ENCODE data around the gene PDSS1.
A peak's percentile ranks its signal among the peaks of the same experiment; 100 is the strongest.
"Not testable (repeated sequence)": the region's sequence is repeated elsewhere in the genome, so short reads cannot be mapped to it uniquely, and the experiment has no call there.

The PDSS1 gene

DNA sequence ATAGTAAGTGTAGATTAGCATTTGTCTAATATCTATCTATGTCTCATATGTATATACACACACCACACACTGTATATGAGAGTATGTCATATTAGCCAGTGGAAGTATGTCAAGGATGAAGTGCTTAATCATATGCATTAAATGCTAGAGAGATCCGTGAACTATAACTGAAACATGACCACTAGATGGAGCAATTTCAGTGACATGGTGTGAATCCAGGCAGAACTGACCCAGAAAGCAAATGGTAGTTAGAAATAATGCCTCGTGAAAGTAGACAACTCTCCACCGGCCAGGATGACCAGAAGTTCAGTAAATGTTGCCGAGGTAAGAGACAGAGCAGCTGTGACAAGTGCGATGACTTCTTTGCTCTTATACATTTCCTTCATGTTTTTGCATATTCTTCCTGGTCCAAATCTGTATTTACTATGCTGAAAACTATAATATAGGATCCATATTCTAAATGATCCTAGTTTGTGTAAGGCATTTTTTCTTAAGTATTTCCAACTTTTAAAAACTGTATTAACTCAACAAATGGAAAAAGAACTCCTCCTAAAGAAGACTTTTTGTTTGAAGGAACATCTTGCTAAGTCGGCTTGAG is 12.7 kb upstream of the PDSS1 start:
- not testable (repeated sequence) for H3K4me1 ChIP-seq (ENCODE audit: insufficient read depth, low read length); H3K9me3 ChIP-seq (ENCODE audit: low read length); H3K36me3 ChIP-seq (ENCODE audit: insufficient read depth, low read length); H3K27me3 ChIP-seq (ENCODE audit: insufficient read depth, low read length); H3K4me3 ChIP-seq (ENCODE audit: low read length); H2AFZ ChIP-seq (ENCODE audit: low read depth, low read length)

DNA sequence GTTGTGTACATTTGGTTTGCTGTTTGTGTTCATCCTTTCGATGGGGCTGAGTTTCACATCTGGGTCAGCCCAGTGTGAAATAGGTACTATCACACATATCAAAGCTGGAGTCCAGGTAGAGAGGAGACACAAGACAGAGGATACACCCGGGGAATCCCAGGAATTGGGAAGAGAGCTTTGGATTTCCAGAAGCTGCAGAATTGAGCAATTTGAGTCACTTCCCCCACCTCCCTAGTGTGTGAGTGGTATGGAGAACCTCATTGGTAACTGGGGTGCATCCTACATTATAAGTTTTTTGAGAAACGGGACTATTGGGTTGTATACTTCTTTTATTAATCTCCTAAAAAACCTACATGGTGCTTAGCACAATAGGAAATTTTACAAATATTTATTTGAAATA is 12.1 kb upstream of the PDSS1 start:
- no peak overlapping the region for H2AFZ ChIP-seq (ENCODE audit: low read depth, low read length)
- H3K27me3 ChIP-seq (ENCODE audit: insufficient read depth, low read length): no peaks in the 10 kb centered on the region

DNA sequence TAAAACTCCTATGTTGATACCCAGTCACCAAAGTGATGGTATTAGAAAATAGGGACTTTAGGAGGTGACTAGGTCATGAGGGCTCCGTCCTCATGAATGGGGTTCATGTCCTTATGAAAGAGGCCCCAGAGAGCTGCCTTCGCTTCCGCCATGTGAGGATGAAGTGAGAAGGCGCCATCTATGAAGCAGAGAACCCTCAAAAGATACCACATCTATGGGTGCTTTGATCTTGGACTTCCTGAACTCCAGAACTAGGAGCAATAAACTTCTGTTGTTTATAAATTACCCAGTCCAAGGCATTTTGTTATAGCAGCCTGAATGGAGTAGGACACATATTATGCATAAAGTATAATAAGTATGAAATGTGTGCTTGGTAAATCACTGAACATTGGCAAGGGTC is 8.1 kb upstream of the PDSS1 start:
- no peaks in the 10 kb centered on the region for H3K4me1 ChIP-seq (ENCODE audit: insufficient read depth, low read length)
- no peaks in the 10 kb centered on the region for H3K27me3 ChIP-seq (ENCODE audit: insufficient read depth, low read length)
- no peaks in the 10 kb centered on the region for H3K36me3 ChIP-seq (ENCODE audit: insufficient read depth, low read length)
- H2AFZ ChIP-seq (ENCODE audit: low read depth, low read length): no peak overlapping the region
- H3K4me3 ChIP-seq (ENCODE audit: low read length): no peak overlapping the region
- H3K9me3 ChIP-seq (ENCODE audit: low read length): no peaks in the 10 kb centered on the region

More for the DNA sequence above, 12.1 kb upstream of the PDSS1 start:
- Histone ChIP-seq H3K4me3 (ENCODE audit: low read length) (no peak overlapping the region), H3K9me3 (ENCODE audit: low read length) (no peaks in the 10 kb centered on the region), H3K36me3 (ENCODE audit: insufficient read depth, low read length) (no peaks in the 10 kb centered on the region), H3K4me1 (ENCODE audit: insufficient read depth, low read length) (no peaks in the 10 kb centered on the region)

DNA sequence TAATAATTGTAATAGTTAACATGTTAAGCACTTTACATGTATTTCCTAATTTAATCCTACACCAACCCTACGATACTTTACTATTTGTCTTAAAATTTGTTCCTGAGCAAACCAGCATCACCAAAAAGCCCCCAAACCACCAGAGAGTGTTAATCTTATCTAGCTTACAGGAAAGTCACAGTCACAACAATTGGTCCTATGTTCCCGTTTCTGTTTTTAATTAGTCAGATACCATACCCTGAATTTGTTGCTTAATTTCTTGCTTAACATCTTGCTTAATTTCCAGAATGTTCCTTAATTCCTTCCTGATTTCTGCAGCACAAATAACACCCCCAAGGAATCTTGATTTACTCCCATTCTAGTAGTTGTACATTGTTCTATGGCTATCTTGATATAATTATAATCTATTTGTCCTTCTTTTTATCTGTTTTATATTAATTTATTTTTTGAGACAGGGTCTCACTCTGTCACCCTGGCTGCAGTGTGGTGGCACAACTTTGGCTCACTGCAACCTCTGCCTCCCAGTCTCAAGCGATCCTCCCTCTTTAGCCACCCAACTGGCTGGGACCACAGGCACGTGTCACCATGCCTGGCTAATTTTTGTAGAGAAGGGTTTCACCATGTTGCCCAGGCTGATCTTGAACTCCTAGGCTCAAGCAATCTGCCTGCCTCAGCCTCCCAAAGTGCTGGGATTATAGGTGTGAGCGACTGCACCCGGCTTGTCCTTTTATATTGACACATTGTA is 6.6 kb upstream of the PDSS1 start:
- H3K36me3 ChIP-seq (ENCODE audit: insufficient read depth, low read length): no peaks in the 10 kb centered on the region
- H2AFZ ChIP-seq (ENCODE audit: low read depth, low read length): no peak overlapping the region
- H3K9me3 ChIP-seq (ENCODE audit: low read length): no peaks in the 10 kb centered on the region
- H3K27me3 ChIP-seq (ENCODE audit: insufficient read depth, low read length): no peaks in the 10 kb centered on the region
- H3K4me3 ChIP-seq (ENCODE audit: low read length): no peak overlapping the region
- no peaks in the 10 kb centered on the region for H3K4me1 ChIP-seq (ENCODE audit: insufficient read depth, low read length)

DNA sequence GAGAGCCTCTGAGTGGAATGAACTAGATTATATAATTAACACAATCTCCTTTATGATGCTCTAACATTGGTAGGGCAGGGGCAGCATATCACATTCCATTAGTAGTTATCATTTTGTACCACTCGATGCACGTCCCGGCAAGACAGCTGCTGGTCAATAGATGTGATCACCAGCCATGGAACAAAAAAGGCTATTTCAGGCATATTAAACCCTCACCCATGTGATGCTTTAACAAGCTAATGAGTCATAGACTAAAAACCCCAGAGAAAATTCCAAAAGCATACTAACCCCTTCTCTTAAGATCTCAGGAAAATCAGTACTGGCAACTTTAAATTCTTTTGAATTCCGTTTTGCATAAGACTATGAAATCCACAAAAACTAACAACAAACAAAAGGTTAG is 3.0 kb upstream of the PDSS1 start:
- peaks cover 12% of the 10 kb centered on the region for H3K4me1 ChIP-seq (ENCODE audit: insufficient read depth, low read length)
- H3K36me3 ChIP-seq (ENCODE audit: insufficient read depth, low read length); H3K4me3 ChIP-seq (ENCODE audit: low read length); H3K27me3 ChIP-seq (ENCODE audit: insufficient read depth, low read length); H3K9me3 ChIP-seq (ENCODE audit: low read length); H2AFZ ChIP-seq (ENCODE audit: low read depth, low read length): not testable (repeated sequence)

DNA sequence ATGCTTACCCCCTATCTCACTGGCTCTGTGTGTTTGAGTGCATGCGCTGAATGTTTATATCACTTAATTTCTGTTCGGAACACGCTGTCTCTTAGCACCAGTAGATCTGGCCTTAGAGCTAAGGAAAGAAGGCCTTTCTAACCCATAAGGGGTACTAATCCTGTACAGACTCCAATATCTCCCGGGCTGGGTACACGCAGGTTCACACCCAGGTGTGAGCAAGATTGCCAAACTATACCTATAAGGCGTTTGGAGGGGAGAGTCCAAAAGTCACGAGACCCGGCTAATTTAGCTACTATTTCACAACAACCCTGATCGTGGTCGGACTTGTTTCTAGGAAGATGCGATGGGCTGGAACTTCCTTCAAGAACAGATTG is 727 bp upstream of the PDSS1 start:
- no peaks in the 10 kb centered on the region for H3K9me3 ChIP-seq (ENCODE audit: low read length)
- no peaks in the 10 kb centered on the region for H3K27me3 ChIP-seq (ENCODE audit: insufficient read depth, low read length)
- peaks cover 12% of the 10 kb centered on the region for H3K4me1 ChIP-seq (ENCODE audit: insufficient read depth, low read length)
- peak overlapping the region; percentile 81 for H2AFZ ChIP-seq (ENCODE audit: low read depth, low read length)
- peaks cover 2% of the 10 kb centered on the region for H3K36me3 ChIP-seq (ENCODE audit: insufficient read depth, low read length)
- H3K4me3 ChIP-seq (ENCODE audit: low read length): peak overlapping the region; percentile 68

DNA sequence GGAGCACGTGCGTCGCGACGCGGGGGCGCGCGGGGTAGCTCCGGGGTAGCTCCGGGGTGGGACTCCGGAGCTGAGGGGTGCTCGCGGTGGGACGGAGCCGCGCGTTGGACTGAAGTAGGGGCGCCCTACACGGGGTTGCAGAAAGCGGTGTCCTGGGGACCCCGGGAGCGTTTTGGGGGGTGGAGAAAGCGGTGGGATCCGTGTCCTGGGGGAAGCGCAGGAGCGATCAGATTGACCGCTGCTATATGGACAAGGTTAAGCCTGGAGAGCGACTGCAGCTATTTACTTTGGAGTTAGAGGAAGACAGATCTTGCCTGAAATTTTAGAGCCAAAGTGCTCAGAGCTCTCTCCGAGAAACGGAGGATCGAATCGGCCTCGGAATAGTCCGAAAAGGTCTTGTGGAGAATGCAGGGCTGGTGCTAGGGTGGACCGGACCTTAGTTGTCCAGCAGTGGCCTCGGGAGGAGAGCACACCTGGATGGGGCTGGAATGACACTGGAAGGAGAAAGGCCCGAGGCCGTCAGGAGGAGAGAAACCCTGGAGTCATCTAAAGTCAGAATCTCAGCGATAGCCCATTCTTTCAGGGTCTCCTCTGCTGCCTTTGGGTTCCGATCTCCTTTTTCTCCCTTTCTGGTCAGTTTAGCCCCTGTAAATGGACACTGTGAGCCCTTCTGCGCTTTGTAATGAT is 564 bp downstream of the PDSS1 start:
- Histone ChIP-seq H3K4me1 (ENCODE audit: insufficient read depth, low read length) (peaks cover 12% of the 10 kb centered on the region), H3K27me3 (ENCODE audit: insufficient read depth, low read length) (no peaks in the 10 kb centered on the region), H3K9me3 (ENCODE audit: low read length) (no peaks in the 10 kb centered on the region), H2AFZ (ENCODE audit: low read depth, low read length) (peak overlapping the region; percentile 81), H3K36me3 (ENCODE audit: insufficient read depth, low read length) (peaks cover 6% of the 10 kb centered on the region), H3K4me3 (ENCODE audit: low read length) (peak overlapping the region; percentile 68)

DNA sequence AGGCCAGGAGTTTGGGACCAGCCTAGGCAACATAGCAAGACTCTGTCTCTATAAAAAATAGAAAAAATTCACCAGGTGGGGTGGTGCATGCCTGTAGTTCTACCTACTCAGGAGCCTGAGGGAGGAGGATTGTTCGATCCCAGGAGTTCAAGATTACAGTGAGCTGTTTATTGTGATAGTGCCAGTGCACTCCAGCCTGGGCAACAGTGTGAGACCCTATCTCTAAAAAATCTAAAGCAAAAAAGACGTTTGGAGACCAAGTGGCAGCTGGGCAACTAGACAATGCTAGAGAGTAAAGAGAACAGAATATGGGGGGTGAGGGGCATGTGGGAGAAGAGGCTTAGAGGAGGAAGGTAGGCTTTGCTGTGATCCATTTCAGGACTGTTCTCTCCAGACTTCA is 1.4 kb downstream of the PDSS1 start:
- peak overlapping the region; percentile 68 for H3K4me3 ChIP-seq (ENCODE audit: low read length)
- H3K36me3 ChIP-seq (ENCODE audit: insufficient read depth, low read length): peaks cover 6% of the 10 kb centered on the region
- H3K27me3 ChIP-seq (ENCODE audit: insufficient read depth, low read length): no peaks in the 10 kb centered on the region
- H3K9me3 ChIP-seq (ENCODE audit: low read length): no peaks in the 10 kb centered on the region
- H3K4me1 ChIP-seq (ENCODE audit: insufficient read depth, low read length): peaks cover 12% of the 10 kb centered on the region
- no peak overlapping the region for H2AFZ ChIP-seq (ENCODE audit: low read depth, low read length)

DNA sequence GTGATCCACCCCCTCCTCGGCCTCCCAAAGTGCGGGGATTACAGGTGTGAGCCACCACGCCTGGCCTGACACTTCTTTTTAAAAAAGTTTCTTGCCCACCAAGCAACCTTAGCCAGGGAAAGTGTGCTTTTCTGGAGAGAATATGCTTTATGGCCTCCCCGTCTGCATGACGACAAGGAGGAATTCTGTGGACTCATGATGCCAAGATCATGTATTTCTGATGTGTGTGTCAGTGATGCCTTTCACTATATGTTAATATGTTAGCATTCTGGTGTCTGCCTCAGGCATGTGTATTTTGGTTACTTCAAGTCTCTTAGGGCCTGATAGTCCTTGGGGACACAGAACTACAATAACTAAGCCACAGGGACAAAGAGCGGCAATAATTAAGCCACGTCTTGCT is 2.1 kb downstream of the PDSS1 start:
- no peak overlapping the region for H2AFZ ChIP-seq (ENCODE audit: low read depth, low read length)
- H3K4me3 ChIP-seq (ENCODE audit: low read length): no peak overlapping the region
- H3K9me3 ChIP-seq (ENCODE audit: low read length): no peaks in the 10 kb centered on the region
- H3K27me3 ChIP-seq (ENCODE audit: insufficient read depth, low read length): no peaks in the 10 kb centered on the region
- peaks cover 6% of the 10 kb centered on the region for H3K36me3 ChIP-seq (ENCODE audit: insufficient read depth, low read length)
- peaks cover 12% of the 10 kb centered on the region for H3K4me1 ChIP-seq (ENCODE audit: insufficient read depth, low read length)

DNA sequence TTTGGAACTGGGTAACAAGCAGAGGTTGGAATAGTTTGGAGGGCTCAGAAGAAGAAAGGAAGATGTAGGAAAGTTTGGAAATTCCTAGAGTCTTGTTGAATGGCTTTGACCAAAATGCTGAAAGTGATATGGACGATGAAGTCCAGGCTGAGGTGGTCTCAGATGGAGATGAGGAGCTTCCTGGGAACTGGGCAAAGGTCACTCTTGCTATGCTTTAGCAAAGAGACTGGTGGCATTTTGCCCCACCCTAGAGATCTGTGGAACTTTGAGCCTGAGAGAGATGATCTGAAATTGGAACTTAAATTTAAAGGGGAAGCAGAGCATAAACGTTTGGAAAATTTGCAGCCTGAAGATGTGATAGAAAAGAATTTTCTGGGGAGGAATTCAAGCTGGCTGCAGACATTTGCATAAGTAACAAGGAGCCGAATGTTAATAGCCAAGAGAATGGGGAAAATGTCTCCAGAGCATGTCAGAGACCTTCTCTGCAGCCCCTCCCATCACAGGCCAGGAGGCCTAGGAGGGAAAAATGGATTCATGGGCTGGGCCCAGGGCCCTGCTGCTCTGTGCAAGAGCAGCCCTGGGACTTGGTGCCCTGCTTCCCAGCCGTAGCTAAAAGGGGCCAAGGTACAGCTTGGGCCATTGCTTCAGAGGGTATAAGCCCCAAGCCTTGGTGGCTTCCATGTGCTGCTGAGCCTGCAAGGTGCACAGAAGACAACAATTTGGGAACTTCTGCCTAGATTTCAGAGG is 3.6 kb downstream of the PDSS1 start:
- H3K27me3 ChIP-seq (ENCODE audit: insufficient read depth, low read length): no peaks in the 10 kb centered on the region
- no peak overlapping the region for H3K4me3 ChIP-seq (ENCODE audit: low read length)
- peaks cover 12% of the 10 kb centered on the region for H3K4me1 ChIP-seq (ENCODE audit: insufficient read depth, low read length)
- H3K9me3 ChIP-seq (ENCODE audit: low read length): no peaks in the 10 kb centered on the region
- H2AFZ ChIP-seq (ENCODE audit: low read depth, low read length): no peak overlapping the region
- peaks cover 15% of the 10 kb centered on the region for H3K36me3 ChIP-seq (ENCODE audit: insufficient read depth, low read length)

DNA sequence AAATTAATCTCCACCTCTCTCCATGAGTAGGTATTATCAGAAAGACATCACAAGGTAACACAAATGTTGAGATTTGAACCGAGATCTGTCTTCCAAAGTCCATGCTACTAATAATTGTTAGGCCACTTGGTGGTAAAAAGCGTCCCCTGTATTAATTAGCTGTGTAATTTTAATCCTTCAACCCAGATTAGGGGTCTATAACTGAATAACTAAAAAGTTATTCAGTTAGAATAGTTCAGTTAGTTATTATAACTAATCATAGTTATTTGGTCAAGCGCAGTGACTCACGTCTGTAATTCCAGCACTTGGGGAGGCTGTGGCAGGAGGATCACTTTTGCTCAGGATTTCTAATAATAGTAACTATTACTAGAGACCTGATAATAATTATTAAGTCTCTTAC is 5.6 kb downstream of the PDSS1 start:
- Histone ChIP-seq H2AFZ (ENCODE audit: low read depth, low read length) (no peak overlapping the region), H3K4me1 (ENCODE audit: insufficient read depth, low read length) (peaks cover 9% of the 10 kb centered on the region), H3K9me3 (ENCODE audit: low read length) (no peaks in the 10 kb centered on the region), H3K4me3 (ENCODE audit: low read length) (no peak overlapping the region), H3K27me3 (ENCODE audit: insufficient read depth, low read length) (no peaks in the 10 kb centered on the region), H3K36me3 (ENCODE audit: insufficient read depth, low read length) (peaks cover 34% of the 10 kb centered on the region)

DNA sequence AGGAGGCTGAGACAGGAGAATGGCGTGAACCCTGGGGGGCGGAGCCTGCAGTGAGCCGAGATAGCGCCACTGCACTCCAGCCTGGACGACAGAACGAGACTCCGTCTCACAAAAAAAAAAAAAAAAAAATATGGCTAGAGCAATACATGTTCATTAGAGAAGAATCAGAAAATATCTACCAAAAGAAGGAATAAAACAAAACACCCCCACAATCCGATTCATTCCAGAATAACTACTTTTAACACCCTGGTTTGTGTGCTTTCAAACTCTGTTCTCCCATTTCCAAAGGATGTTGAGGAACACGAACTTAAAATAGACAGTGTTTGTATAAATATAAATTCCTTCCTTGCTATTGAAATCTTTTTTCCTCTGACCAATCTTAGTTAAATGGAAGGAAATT is 6.5 kb downstream of the PDSS1 start:
- Histone ChIP-seq H3K9me3 (ENCODE audit: low read length) (no peaks in the 10 kb centered on the region), H2AFZ (ENCODE audit: low read depth, low read length) (no peak overlapping the region), H3K36me3 (ENCODE audit: insufficient read depth, low read length) (peaks cover 38% of the 10 kb centered on the region), H3K4me1 (ENCODE audit: insufficient read depth, low read length) (peaks cover under 1% of the 10 kb centered on the region), H3K4me3 (ENCODE audit: low read length) (no peak overlapping the region), H3K27me3 (ENCODE audit: insufficient read depth, low read length) (no peaks in the 10 kb centered on the region)

DNA sequence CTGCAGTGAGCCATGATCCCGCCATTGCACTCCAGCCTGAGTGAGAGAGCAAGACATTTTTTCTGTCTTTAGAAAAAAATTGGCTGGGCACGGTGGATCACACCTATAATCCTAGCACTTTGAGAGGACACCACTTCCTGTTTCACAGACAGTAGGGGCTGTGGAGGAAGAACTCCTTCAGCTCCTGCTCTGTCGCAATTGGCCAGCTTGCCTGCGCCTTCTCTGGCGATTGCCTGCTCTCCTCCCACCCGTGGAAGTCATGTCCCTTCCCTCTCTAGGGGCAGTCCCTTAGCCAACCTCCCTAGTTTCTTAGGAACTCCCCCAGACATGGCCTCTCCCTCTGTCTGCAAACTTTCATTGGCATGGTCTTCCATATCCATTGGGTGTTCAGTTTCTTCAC is 8.7 kb downstream of the PDSS1 start:
- Histone ChIP-seq H3K4me1 (ENCODE audit: insufficient read depth, low read length) (no peaks in the 10 kb centered on the region), H3K9me3 (ENCODE audit: low read length) (no peaks in the 10 kb centered on the region), H3K27me3 (ENCODE audit: insufficient read depth, low read length) (no peaks in the 10 kb centered on the region), H3K4me3 (ENCODE audit: low read length) (no peak overlapping the region), H3K36me3 (ENCODE audit: insufficient read depth, low read length) (peaks cover 38% of the 10 kb centered on the region), H2AFZ (ENCODE audit: low read depth, low read length) (no peak overlapping the region)
